Measurements from ENCODE around the gene P2RX2. TPM values are rescaled to one million over a fixed set of nuclear protein-coding genes. Genes with fewer than 3 reads are reported as not detected.

The P2RX2 gene
- total and polyA plus RNA-seq, 2 donors (not counting 1 experiment from before 2014, with no cell fraction given) = not detected

- no peaks in the 10 kb centered on the region for H4K20me1 ChIP-seq (ENCODE audit: control insufficient read depth, extremely low read depth, insufficient read depth, low read length)
- H3K27ac ChIP-seq (ENCODE audit: insufficient read depth, low read length) = no peak overlapping the region
Measured at GRCh38 chr12:132591107-132591935, 27.3 kb upstream of the P2RX2 start.

GRCh38 chr12:132592282-132592970, 26.1 kb upstream of the P2RX2 start:
- no peaks in the 10 kb centered on the region for H3K36me3 ChIP-seq (ENCODE audit: control insufficient read depth, insufficient read depth, low read length)
- no peaks in the 10 kb centered on the region for H4K20me1 ChIP-seq (ENCODE audit: control insufficient read depth, extremely low read depth, insufficient read depth, low read length)
- no peak overlapping the region for H3K4me3 ChIP-seq (replicated peaks in 1 of 4; ENCODE audit: control extremely low read depth in 1 of 4, insufficient read depth in 1 of 4, low read depth in 3 of 4, low read length in 4 of 4)
- no peaks in the 10 kb centered on the region for H3K9me3 ChIP-seq (ENCODE audit: control insufficient read depth, insufficient read depth, low read depth, low read length)
- no peaks in the 10 kb centered on the region for H3K4me1 ChIP-seq (ENCODE audit: control insufficient read depth, extremely low read depth, insufficient read depth, low read length)
- TF ChIP-seq EZH2 (IDR thresholded peaks at IDR 0.05; ENCODE audit: low read length, missing control alignments) (no peak), CTCF (conservative IDR thresholded peaks at IDR 0.05 in 1 of 2, IDR thresholded peaks at IDR 0.05 in 1 of 2; ENCODE audit: low read depth in 1 of 2, low read length in 2 of 2) (no peak)
- H3K27me3 ChIP-seq (ENCODE audit: control insufficient read depth, insufficient read depth, low read length) = no peaks in the 10 kb centered on the region
- no peaks in the 10 kb centered on the region for H3K79me2 ChIP-seq (ENCODE audit: control insufficient read depth, insufficient read depth, low read length)
- H3K27ac ChIP-seq (ENCODE audit: insufficient read depth, low read length) = no peak overlapping the region
- DNase-seq (ENCODE audit: low read depth in 2 of 2) = no peak
- H3K9ac ChIP-seq (ENCODE audit: insufficient read depth, low read length) = no peak overlapping the region
- no peak overlapping the region for H2AFZ ChIP-seq (ENCODE audit: low read length)
- no peak overlapping the region for H3K4me2 ChIP-seq (ENCODE audit: extremely low read depth, insufficient read depth, low read length)

More at GRCh38 chr12:132591107-132591935, 27.3 kb upstream of the P2RX2 start:
- Histone ChIP-seq H3K4me3 (replicated peaks in 1 of 4; ENCODE audit: control extremely low read depth in 1 of 4, insufficient read depth in 1 of 4, low read depth in 3 of 4, low read length in 4 of 4) (no peak overlapping the region), H3K4me1 (ENCODE audit: control insufficient read depth, extremely low read depth, insufficient read depth, low read length) (no peaks in the 10 kb centered on the region), H3K9me3 (ENCODE audit: control insufficient read depth, insufficient read depth, low read depth, low read length) (no peaks in the 10 kb centered on the region), H3K27me3 (ENCODE audit: control insufficient read depth, insufficient read depth, low read length) (no peaks in the 10 kb centered on the region), H2AFZ (ENCODE audit: low read length) (no peak overlapping the region), H3K9ac (ENCODE audit: insufficient read depth, low read length) (no peak overlapping the region), H3K36me3 (ENCODE audit: control insufficient read depth, insufficient read depth, low read length) (no peaks in the 10 kb centered on the region), H3K79me2 (ENCODE audit: control insufficient read depth, insufficient read depth, low read length) (no peaks in the 10 kb centered on the region), H3K4me2 (ENCODE audit: extremely low read depth, insufficient read depth, low read length) (no peak overlapping the region)
- no peak for DNase-seq (ENCODE audit: low read depth in 2 of 2)
- no peak for TF ChIP-seq EZH2 (IDR thresholded peaks at IDR 0.05; ENCODE audit: low read length, missing control alignments)
- no peak for TF ChIP-seq CTCF (conservative IDR thresholded peaks at IDR 0.05 in 1 of 2, IDR thresholded peaks at IDR 0.05 in 1 of 2; ENCODE audit: low read depth in 1 of 2, low read length in 2 of 2)

- no peaks in the 10 kb centered on the region for H3K79me2 ChIP-seq (ENCODE audit: control insufficient read depth, insufficient read depth, low read length)
- TF ChIP-seq EZH2 (IDR thresholded peaks at IDR 0.05; ENCODE audit: low read length, missing control alignments) (no peak), CTCF (conservative IDR thresholded peaks at IDR 0.05 in 1 of 2, IDR thresholded peaks at IDR 0.05 in 1 of 2; ENCODE audit: low read depth in 1 of 2, low read length in 2 of 2) (no peak)
- H3K4me1 ChIP-seq (ENCODE audit: control insufficient read depth, extremely low read depth, insufficient read depth, low read length) = no peaks in the 10 kb centered on the region
- H3K36me3 ChIP-seq (ENCODE audit: control insufficient read depth, insufficient read depth, low read length) = no peaks in the 10 kb centered on the region
- no peaks in the 10 kb centered on the region for H3K9me3 ChIP-seq (ENCODE audit: control insufficient read depth, insufficient read depth, low read depth, low read length)
- H2AFZ ChIP-seq (ENCODE audit: low read length) = no peak overlapping the region
- no peak overlapping the region for H3K4me3 ChIP-seq (replicated peaks in 1 of 4; ENCODE audit: control extremely low read depth in 1 of 4, insufficient read depth in 1 of 4, low read depth in 3 of 4, low read length in 4 of 4)
- no peak overlapping the region for H3K4me2 ChIP-seq (ENCODE audit: extremely low read depth, insufficient read depth, low read length)
- H3K27ac ChIP-seq (ENCODE audit: insufficient read depth, low read length) = no peak overlapping the region
- no peaks in the 10 kb centered on the region for H4K20me1 ChIP-seq (ENCODE audit: control insufficient read depth, extremely low read depth, insufficient read depth, low read length)
- no peaks in the 10 kb centered on the region for H3K27me3 ChIP-seq (ENCODE audit: control insufficient read depth, insufficient read depth, low read length)
- DNase-seq (ENCODE audit: low read depth in 2 of 2) = no peak
- H3K9ac ChIP-seq (ENCODE audit: insufficient read depth, low read length) = no peak overlapping the region
Measured at GRCh38 chr12:132593071-132593470, 25.5 kb upstream of the P2RX2 start.

All from fibroblast of lung (primary cell).